GM12865 (cell line): Measurements from ENCODE around the gene NMRK2.
"Not testable (repeated sequence)": the region's sequence is repeated elsewhere in the genome, so short reads cannot be mapped to it uniquely, and the experiment has no call there.

Experiments used
- DNase-seq: peaks from one replicate; pipeline ENCODE4 v3.0.0; 2010; ENCODE audit warnings: low read depth
- H3K4me3 ChIP-seq: 2 replicates; pipeline ENCODE4 v1.5.1; 2011; ENCODE audit warnings: mild to moderate bottlenecking, low read depth, low read length, control low read depth
- TF ChIP-seq, protein P1 (sequence below): IDR thresholded peaks from 2 replicates; pipeline ENCODE4 v1.5.1; 2011; ENCODE audit warnings: low read length, control low read depth, low read depth, inconsistent platforms; ENCODE audit not compliant: insufficient read depth; ENCODE audit errors: missing control alignments

The NMRK2 gene

DNA sequence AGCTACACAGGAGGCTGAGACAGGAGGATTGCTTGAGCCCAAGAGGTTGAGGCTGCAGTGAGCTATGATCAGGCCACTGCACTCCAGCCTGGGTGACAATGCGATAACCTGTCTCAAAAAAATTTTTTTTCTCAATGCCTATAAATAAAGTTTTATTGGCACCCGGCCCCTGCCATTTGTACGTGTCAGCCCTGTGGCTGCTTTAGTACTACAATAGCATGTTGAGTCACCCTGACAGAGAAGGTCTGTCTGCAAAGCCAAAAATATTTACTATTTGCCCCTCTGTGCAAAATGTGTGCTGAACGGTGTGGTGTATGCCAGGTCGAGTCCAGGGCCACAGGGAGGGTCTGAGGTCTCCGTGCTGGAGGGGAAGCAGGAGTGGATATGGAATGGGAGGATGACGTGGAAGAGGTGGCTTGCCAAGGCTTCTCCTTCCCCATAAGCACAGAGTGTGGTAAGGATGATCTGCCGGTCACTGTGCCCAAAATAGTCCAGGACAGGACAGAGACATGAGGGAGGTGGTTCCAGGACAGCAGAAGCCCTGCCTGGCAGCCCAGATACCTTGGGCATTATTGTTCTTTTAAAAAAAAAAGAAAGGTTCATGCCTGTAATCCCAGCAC lies 10.0 kb downstream of the NMRK2 start:
- no peak for DNase-seq
- TF ChIP-seq, protein P1, sequence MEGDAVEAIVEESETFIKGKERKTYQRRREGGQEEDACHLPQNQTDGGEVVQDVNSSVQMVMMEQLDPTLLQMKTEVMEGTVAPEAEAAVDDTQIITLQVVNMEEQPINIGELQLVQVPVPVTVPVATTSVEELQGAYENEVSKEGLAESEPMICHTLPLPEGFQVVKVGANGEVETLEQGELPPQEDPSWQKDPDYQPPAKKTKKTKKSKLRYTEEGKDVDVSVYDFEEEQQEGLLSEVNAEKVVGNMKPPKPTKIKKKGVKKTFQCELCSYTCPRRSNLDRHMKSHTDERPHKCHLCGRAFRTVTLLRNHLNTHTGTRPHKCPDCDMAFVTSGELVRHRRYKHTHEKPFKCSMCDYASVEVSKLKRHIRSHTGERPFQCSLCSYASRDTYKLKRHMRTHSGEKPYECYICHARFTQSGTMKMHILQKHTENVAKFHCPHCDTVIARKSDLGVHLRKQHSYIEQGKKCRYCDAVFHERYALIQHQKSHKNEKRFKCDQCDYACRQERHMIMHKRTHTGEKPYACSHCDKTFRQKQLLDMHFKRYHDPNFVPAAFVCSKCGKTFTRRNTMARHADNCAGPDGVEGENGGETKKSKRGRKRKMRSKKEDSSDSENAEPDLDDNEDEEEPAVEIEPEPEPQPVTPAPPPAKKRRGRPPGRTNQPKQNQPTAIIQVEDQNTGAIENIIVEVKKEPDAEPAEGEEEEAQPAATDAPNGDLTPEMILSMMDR, result no peak
- no peak overlapping the region for H3K4me3 ChIP-seq

DNA sequence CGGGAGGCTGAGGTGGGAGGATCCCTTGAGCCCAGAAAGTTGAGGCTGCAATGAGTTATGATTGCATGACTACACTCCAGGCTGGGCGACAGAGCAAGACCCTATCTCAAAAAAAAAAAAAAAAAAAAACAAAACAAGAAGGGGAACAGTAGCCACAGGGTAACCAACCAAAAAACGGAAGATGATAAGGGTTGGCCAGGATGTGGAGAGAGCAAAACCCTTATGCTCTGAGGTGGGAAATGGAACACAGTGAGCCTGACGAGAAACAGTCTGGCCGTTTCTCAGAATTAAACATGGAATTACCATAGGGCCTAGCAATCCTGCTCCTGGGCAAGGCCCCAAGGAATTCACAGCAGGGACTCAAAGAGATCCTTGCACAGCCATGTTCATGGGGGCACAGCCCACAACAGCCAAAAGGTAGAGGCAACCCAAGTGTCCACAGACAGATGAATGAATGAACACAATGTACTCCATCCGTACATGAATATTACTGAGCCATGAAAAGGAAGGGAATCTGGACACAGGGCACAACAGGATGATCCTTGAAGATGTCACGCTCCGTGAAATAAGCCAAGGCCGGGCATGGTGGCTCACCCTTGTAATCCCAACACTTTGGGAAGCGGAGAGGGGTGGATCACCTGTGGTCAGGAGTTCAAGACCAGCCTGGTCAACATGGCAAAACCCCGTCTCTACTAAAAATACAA lies 11.3 kb downstream of the NMRK2 start:
- no peak for DNase-seq
- TF ChIP-seq, protein P1, result no peak
- no peak overlapping the region for H3K4me3 ChIP-seq

DNA sequence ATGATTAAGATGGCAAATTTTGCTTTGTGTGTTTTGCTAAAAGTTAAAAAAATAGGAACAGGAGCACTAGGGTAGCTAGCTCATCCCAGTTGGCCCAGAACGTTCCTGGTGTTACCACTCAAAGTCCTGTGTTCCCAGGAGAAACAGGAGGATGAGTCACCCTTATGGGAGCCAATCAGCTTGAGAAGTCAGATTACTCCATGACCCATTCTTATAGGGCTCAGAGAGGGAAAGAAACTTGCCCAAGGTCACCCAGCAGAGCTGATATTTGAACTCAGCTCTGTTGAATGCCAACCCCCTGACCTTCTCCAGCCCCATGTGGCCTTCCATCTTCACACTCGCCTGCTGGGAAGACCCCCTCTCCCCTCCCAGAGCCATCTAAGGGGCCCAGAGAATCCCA lies 13.0 kb downstream of the NMRK2 start:
- DNase-seq, result no peak
- TF ChIP-seq, protein P1, result no peak
- H3K4me3 ChIP-seq, result no peak overlapping the region

DNA sequence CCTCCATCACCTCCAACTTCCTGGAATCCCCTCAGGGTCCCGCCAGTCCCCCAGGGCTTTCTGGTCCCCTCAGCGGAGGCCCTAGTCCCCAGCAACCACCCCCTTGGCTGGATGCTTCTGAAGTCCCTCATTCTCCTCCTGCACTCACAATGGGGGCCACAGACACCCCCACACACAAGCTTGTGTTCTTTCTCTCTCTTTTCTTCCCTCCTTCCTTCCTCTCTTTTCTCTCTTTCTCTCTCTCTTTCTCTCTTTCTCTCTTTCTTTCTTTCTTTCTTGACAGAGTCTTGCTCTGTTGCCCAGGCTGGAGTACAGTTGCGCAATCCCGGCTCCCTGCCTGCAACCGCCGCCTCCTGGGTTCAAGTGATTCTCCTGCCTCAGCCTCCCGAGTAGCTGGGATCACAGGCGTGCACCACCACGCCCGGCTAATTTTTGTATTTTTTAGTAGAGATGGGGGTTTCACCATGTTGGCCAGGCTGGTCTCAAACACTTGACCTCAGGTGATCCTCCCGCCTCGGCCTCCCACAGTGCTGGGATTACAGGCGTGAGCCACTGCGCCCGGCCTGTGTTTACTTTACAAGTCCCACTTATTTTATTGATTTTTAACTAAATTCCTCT lies 14.6 kb downstream of the NMRK2 start:
- DNase-seq, H3K4me3 ChIP-seq: not testable (repeated sequence)

DNA sequence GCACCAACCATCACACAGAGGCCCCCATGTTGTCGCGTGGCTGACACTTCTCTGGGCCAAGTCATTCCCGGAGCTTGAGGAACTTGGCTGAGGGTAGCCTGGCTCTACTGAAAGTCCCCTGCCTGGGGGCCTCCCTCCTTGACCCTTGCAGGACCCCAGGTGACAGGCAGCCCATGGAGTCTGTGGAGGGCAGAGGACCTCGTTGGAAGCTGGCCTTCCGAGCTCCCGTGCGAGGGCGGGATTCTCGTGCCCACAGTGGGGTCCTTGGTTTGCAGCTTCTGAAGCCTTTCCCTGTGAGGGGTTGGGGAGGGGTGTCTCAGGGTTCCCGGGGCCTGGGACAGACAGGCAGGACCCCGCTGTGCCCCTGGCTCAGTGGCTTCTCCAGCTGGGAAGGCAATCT lies 16.4 kb downstream of the NMRK2 start:
- TF ChIP-seq, protein P1, result no peak
- no peak overlapping the region for H3K4me3 ChIP-seq
- DNase-seq, result no peak

GRCh38 chr19:3949997-3950859 lies 17.4 kb downstream of the NMRK2 start:
- DNase-seq, result no peak
- TF ChIP-seq, protein P1, result no peak
- no peak overlapping the region for H3K4me3 ChIP-seq
